CD4-positive, alpha-beta T cell treated with Interleukin-15 for 1 hour (primary cell): ENCODE measurements around the gene FGF1.

ENCODE experiments used
- DNase-seq: peaks from one replicate; pipeline ENCODE4 v3.0.0-alpha.2; 2020

FGF1 gene

DNA sequence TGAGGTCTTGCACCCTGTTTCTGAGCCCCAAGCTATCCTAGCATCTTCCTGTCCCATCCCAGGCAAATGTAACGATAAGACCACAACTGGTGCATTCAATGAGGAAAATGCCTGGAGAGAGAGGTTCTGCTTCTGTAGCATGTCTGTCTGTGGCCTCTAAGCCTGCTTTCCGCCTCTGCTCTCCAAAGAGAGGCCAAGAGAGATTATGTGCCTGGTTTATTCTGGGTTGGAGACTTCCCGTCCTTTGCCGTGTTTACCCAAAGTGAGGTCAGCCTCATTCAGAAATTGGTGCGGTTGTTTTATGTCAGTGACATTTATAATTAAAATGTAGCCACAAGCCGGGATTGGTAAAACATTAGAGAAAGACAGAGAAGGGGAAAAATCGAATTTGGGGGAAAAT lies 77.8 kb downstream of the FGF1 start:
- no peak for DNase-seq

DNA sequence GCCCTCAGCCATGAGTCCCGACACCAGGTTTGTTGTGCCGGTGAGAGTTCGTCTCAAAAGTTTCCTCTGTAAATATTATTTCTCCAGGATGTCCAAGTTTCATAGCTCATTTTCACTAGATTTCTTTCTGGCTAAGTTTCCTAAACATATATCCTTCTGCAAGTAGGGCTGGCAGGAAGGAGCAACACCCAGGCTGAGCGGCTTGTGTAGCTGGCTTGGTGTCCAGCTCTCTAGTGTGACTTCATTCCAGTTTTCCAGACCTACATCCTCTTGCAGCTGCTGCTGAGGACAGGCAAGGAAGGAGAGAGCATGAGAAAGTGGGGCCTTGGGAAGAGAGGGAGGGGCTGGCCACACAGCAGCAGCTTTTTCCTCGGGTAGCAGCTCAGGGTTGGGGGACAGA lies 80.3 kb downstream of the FGF1 start:
- DNase-seq: no peak

DNA sequence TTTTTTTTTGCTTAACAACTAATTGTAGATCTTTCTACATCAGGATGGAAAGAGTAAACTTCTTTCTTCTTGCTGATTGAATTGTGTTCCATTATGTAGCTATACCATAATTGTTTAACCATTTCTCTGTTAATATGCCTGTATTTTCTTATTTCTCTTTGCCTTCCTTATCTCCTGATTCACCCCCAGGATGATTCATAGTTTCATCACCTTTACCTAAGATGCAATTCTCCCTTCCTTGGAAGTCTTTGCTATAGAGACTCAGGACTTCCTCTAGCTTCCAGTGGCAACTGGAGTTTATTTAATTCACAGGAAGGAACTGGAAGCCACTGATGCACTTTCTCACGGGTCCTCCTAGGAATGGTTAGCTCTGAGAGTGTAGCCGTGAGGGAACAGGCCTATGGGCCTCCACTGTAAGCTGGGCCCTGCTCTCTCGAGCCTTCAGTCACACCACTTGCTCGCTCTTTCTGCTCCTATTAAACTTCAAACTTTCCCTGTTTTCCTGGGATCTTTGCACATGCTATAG lies 83.1 kb downstream of the FGF1 start:
- DNase-seq: no peak

DNA sequence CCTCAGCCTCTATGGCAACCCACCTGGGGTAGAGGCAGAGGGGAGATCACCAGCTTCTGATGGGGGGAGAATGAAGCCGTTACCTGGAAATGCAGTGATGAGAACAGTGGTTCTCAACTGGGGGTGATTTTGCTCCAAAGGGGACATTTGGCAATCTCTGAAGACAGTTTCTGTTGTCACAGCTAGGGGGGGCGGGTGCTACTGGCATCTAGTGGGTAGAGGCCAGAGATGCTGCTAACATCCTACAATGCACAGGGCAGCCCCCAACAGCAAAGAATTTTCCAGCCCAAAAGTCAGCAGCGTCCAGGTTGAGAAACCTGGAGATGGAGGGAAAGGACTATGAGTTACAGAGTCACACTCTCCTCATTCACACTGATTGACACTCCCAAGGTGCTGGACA lies 84.5 kb downstream of the FGF1 start:
- no peak for DNase-seq

DNA sequence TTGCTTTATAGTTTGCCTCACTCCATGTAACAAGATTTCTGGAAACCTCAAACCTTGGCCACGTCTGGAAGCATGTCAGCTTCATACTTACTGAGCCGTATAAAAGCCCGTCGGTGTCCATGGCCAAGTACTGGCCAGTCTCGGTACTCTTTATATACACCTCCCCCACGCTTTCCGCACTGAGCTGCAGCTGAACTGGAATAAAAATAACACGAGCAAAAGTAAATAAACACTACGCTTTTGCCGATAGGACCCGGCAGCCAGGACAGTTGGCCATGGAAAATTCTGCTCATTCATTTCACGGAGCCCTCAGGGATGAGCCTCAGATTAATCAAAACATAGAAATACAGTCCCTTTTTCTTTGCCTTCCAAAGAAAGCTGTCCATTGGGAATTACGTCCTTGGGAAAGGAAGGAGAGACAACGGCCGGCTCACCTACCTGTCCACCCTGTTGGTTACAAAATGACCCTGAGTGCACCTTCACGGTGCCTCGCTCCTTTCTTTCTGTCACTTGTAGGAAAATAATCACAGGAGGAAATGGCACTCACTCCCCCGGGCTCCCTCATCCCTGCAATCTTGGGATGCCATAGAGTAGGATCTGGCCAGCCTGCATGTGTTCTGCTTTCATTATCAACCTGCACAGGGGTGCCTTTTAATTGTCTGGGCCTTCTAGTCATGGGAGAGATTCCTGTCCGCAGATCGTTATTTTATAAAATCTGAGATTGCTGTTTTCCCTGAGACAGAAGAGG lies 85.1 kb downstream of the FGF1 start:
- no peak for DNase-seq

DNA sequence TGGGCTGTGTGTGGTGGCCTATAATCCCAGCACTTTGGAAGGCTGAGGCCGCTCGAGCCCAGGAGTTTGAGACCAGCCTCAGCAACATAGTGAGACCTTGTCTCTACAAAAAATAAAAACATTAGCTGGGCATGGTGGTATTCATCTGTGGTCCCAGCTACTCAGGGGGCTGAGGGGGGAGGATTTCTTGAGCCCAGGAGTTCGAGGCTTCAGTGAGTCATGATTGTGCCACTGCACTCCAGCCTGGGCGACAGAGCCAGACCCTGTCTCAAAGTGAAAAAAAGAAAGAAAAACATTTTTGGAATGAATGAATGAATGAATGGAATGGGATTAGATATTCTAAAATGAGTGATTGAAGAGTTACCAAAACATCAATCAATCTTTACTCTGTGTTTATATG lies 85.8 kb downstream of the FGF1 start:
- DNase-seq: no peak

DNA sequence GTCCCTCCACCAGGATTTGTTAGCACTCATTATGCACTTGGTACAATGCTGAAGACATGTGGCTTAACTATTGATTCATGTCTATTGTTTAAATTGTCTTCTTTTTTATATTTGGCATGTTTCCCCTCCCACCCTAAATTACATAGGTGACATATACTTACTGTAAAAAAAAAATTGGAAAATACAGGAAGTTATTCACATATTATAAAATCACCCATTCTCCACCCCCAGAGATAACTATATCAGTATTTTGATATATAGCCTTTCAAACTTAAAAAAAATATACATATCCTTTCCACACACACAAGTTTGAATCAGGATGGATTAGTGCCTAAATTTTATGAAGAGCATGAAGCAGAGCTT lies 87.6 kb downstream of the FGF1 start:
- no peak for DNase-seq

DNA sequence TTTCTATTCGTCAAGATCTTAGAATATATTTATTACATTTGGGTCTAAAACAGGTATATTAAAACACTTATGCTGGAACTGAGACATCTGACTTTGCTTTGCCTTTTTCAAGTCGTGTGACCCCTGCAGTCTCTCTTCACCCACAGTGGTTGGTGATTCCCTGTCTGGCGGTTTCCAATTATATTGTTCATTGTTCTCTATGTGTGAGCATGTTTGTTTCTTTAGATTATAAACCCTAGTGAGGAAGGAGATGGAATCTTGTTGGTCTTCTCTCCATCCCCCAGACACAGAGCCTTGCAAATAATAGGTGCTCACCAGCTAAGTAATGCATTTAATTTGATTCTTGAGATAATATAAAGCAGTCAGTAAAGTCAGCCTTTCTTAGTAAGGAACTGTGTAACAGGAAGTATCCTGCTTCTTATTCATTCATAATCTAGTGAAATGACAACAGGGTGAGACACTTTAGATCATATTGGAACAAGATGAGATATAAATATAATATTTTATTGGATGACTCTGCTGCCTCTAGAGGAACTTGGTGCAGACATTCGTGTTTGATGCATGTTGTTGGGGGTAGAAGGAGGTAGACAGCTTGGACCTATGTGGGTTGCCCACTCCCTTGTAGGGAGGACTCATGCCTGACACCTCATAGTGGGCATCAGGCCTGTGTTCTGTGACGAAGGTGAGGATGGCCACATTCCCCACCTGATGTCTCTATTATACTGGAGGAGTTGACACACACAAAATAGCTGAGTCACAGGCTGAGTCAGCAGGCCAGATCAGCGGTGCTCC lies 88.1 kb downstream of the FGF1 start:
- DNase-seq: no peak

DNA sequence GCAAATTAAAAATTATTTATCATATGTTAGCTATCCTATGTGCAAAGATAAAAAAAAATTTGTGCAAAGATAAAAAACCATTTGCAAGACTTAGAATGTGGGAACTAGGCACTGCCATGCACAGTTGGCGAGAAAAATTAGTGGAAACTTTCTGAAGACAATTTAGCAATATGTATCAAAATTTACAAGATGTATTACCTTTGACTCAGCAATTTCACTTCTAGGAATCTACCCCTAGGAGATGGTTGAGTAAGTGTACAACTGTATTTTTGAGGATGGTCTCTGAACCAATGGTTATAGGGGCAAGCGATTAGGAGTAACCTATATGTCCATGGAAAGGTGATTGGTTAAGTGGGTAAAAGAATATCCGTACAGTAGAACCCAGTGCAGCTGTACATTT lies 88.9 kb downstream of the FGF1 start:
- no peak for DNase-seq

DNA sequence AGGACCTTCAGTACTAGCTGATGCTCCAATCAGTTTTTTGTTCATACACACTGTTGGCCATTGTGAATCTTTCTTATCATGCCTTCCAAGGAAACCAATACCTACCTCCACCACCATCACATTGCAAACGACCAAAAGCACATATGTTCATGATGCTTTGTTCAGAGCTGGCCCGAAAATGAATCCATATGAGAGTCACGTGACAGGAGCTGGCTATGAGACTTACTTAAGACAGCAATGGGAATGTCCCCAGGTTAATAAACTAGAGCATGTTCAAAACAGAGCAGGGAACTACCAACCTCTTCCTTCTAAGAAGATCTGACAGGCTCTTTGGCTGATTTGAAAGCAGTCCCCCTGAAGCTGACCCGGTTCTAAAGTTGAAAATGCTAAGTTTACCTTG lies 93.5 kb downstream of the FGF1 start:
- DNase-seq: no peak

DNA sequence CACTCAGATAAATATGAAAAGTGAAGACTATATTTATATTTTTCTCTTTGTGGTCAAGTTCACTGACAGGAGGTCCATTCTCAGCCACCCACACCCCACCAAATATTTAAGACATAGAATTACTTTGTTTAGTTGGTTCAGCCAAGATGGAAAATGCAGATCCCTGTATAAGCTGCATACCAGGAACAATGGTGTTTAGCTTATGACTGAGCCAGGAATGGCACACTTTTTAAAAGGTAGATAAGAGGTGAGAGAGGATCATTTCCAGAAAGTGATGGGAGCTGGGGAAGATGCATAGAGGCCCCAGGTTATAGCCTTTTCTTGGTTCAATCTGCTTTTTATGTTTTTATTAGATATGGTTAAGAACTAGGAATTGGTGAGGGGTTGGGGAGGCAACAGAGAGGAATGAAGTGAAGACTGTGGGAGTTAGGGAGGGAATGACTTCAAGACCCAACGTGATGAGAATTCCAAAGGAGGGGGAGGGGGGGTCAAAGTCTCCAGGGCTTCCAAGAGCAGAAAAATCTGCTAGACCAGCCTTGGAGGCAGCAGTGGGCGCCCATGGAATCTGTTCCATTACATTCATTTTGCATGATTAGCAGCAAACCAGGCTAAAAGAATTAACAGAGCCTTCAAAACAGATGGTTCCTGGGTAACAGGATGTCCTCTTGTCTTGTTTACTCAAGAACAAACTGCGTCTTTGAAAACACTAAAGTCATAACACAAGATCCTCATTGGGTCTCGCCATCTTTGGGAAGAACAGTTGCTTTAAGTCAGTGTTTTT lies 95.2 kb downstream of the FGF1 start:
- no peak for DNase-seq

DNA sequence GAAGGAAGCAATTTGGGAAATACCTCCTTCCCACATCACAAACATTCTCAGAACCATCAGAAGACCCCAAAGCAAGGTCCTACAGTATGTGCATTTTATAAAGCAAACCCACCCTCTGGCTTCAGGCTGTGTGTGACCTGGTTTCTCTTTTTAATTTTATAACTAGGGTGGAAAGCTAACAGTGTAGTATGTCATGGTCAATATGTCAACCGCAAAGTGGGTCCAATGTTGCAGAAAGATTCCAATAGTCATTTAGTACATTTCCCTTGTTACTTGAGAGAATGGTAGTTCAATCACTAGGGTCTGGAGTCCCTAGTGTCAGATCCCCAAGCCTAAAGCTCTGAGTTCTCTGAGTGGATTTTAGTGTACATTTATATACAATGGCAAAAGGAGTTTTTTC lies 96.2 kb downstream of the FGF1 start:
- no peak for DNase-seq

DNA sequence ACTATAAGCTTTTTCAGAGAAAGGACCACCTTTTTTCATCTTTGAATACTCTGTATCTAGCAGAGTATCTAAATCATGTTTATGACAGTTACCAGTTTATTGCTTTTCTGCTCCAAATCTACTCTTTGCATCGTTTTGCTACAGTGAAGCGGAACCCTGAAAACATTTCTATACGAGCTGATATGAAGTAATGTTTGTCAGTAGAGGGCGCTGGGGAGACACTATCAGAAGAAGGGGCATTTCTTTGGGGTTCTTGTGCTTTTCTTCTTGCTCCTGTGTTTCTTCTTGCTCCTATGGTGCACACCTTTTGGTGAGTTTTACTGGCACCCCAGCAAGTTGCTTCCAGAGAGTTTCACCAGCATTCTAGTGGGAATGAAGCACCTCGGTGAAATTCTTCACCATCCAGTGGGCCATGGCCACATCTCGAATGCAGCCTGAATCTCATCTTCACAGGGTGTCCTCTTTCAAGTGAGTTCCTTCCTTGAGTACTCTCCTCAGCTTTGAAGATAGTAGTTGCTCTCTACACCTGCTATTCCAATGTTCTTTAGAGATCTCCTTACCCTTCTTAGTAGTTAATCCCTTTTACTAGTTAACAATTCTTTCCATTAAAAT lies 98.4 kb downstream of the FGF1 start:
- no peak for DNase-seq

DNA sequence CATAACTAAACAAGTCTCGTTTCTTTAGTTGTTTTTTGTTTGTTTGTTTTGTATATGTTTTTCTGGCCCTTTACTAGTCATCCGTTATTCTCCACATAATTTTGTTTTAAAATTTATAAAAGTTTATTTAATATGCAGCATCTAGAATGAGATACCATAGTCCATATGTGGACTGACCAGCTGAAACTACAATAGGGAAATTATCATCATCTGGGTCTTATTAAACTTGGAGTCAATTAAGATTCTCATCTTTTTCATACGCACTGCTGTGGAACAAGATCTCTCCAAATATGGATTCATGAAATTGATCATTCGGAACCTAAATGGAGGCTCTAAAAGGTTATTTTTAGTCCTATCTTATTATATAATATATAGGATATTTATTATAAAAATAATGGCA lies 99.3 kb downstream of the FGF1 start:
- DNase-seq: no peak

DNA sequence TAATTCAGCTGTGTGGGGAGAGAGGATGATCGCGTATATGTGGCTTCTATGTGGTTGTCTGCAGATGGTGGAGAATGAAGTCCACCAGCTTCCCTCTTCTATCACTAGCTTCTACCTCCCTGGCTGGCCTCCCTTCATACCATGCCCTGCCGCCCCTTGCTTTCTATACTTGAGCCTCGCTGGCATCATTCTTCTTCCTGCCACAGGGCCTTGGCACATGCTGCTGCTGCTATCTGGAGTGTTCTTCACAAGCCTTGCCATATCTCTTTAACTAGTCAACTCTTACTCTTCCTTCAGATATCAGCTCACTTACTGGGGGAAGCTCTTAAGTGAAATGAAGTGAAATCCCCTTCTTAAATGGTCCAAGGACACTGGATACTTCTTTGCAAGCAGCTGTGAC lies 100.4 kb downstream of the FGF1 start:
- no peak for DNase-seq

DNA sequence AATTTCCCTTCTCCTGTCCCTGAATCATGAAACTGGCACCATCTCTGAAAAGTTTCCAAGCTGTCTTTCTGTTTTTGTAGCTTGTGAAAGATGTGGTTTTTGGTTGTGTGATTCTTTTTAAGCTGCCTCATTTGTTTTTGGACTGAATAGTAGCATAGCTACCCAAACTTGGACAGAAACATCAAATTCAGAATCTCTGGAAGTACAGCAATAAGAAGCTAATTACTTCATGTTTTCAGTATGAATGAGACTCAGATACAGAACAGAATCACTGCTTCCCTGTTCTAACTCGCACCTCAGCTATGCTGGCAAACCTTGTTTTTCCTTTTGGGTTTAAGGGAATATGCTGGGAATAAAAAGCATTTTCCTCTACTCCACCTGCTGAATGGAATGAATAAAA lies 101.0 kb downstream of the FGF1 start:
- DNase-seq: no peak

DNA sequence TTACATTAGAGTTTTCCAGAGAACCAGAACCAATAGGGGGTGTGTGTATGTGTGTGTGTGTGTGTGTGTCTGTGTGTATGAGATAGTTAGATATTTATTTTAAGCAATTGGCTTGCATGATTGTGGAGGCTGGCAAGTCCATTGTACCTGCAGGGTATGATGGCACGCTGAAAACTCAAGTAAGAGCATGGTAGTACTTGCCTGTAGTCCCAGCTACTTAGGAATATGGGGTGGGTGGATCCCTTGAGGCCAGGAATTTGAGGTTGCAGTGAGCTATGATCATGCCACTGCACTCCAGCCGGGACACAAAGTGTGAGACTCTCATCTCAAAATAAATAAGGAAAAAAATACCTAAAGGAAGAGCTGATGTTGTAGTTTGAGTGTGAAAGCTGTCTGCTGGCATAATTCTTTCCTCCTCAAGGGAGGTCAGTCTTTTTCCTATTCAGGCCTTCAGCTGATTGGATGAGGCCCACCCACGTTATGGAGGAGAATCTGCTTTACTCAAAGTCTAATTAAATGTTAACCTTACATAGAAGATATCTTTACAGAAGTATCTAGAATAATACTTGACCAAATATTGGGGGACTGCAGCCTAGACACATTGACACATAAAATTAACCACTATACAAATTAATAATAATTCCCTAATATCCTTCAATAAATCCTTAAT lies 107.6 kb downstream of the FGF1 start:
- DNase-seq: no peak

DNA sequence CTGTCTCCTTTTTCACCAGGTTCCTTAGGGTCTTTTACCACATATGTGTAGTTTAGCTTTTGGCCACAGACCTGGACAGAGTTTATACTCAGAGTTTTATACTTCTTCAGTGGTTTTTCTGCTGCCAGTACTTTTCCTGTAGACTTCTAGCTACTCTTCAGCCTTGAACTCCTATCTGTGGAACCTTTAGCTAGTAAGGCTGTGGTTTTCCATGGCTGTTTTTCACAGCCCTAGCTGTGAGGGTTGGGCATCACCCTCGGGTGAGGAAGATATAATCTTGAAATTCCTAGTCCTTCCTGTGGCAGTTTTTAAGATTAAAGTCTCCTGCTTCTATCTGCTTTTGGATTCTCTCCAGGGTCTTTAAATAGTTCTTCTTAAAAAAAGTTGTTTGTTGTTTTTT lies 109.1 kb downstream of the FGF1 start:
- no peak for DNase-seq

DNA sequence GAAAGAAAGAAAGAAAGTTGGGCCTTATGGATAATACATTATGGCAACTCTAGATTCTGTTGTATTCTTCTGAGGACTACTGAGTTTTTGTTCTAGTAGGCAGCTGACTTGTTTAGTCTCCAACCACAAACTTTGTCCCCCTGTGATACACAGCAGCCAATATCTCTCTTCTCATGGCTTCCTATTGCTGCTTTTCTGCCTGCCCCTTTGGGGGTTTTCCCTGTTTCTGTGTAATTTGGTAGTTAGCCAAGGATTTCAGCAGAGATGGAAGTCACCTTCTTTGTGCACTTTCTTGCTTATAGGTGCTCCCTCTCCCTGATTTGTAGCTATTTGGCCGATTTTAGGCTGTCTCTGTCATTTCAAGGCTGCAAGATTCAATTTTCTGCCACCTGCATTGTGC lies 109.6 kb downstream of the FGF1 start:
- DNase-seq: no peak

DNA sequence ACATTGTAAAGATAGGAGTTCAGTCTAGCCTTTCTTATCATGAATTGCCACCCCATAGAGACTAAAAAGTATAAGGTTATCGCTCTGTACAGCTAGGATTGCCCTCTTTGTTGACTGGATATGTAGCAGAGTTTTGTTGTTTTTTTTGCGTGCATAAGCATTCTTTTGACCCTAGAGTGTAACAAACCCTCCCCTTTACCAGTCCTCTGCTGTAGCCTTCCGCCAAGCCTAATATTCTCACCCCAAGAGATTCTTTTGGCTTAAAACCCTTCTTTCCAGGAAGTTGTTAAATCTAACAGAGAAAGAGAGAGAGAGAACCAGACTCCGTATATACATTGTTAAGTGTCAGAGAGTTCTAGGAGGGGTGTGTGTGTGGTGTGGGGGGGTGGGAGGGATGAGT lies 113.9 kb downstream of the FGF1 start:
- DNase-seq: no peak

DNA sequence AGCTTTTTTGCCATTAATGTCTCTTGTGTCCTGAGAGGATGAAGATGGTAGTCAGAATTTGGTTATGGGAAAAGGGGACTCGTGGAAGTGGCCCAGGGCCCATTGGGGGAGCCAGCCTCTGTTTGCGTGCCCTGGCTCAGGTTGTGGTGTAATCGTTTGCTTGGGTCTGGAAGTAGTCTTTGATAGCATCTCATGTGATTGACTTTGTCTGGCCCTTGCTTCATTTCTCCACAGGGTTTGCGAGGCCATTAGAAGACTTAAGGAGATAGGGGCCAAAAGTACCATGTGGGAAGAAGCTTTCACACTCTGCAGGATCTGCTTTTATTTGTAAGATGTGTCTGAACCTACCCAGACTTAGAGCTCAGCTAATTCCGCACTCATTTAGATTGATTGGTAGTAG lies 114.5 kb downstream of the FGF1 start:
- no peak for DNase-seq

DNA sequence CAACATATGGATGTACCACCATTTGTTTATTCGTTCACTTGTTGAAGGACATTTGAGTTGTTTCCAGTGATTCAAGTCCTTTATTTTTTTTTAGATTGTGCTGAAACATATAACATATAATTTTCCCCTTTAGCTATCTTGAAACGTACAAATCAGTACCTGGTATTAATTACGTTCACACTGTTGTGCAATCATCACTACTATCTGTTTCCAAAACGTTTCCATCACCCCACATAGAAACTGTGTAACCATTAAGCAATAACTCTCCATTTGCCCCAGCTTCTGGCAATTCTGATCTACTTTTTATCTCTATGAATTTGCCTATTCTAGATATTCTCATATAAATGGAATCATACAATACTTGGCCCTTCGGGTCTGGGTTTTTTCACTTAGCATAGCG lies 116.0 kb downstream of the FGF1 start:
- DNase-seq: no peak

DNA sequence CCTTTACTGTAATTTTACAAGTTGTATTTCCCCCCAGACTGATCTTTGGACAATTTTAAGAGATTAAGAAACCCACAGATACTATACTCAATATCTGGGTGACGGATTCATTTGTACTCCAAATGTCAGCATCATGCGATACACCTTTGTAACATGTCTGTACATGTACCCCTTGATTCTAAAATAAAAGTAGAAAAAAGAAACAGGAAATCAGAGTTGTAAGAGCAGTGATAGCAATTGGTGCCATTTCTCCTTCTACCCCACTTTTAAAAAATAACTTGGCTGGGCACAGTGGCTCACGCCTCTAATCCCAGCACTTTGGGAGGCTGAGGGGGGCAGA lies 116.9 kb downstream of the FGF1 start:
- no peak for DNase-seq
